ENCODE measurements around the gene PLCZ1. TPM values are rescaled to one million over a fixed set of nuclear protein-coding genes. Genes with fewer than 3 reads are reported as not detected.
"Not testable (repeated sequence)": the region's sequence is repeated elsewhere in the genome, so short reads cannot be mapped to it uniquely, and the experiment has no call there.

The PLCZ1 gene, protein sequence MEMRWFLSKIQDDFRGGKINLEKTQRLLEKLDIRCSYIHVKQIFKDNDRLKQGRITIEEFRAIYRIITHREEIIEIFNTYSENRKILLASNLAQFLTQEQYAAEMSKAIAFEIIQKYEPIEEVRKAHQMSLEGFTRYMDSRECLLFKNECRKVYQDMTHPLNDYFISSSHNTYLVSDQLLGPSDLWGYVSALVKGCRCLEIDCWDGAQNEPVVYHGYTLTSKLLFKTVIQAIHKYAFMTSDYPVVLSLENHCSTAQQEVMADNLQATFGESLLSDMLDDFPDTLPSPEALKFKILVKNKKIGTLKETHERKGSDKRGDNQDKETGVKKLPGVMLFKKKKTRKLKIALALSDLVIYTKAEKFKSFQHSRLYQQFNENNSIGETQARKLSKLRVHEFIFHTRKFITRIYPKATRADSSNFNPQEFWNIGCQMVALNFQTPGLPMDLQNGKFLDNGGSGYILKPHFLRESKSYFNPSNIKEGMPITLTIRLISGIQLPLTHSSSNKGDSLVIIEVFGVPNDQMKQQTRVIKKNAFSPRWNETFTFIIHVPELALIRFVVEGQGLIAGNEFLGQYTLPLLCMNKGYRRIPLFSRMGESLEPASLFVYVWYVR
- 1.3 TPM for polyA plus RNA-seq (ENCODE audit: insufficient read length)
- long read RNA-seq, donor 1: 0 reads
- long read RNA-seq, donor 2: 0 reads
- long read RNA-seq, donor 3: 0 reads
- long read RNA-seq, donor 4: 0 reads
- long read RNA-seq, donor 5: 0 reads
- long read RNA-seq, donor 6: 0 reads
- long read RNA-seq, donor 7: 0 reads
- long read RNA-seq, donor 8: 0 reads

DNA sequence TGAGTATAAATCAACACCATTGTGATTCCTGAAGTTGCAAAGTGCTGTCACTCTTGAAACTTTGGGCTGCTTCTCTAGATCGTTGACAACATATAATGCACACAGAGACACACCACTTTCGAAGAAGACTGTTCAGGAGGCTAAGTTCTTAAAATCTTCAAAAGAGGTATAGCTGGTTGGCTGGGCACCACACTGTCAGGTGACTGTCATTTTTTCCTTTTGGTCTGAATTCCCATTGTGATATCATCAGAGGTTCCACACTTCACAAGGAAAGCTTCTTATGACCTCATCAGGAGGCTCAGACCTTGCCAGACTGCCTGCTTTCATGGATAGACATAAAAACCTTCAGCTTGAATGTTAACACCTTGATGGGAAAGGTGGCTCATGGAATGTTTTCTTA, at the start of gene PLCZ1, which contains the start of gene CAPZA3:
Gene PLCZ1, minus strand, starts transcription at position 194 of the 400 bp plus-strand sequence. CDS start 641 bp downstream, outside the sequence.
Gene CAPZA3, plus strand, starts transcription at position 301 of the 400 bp plus-strand sequence. CDS start 150 bp downstream, outside the sequence.
- DNase-seq: no peak

DNA sequence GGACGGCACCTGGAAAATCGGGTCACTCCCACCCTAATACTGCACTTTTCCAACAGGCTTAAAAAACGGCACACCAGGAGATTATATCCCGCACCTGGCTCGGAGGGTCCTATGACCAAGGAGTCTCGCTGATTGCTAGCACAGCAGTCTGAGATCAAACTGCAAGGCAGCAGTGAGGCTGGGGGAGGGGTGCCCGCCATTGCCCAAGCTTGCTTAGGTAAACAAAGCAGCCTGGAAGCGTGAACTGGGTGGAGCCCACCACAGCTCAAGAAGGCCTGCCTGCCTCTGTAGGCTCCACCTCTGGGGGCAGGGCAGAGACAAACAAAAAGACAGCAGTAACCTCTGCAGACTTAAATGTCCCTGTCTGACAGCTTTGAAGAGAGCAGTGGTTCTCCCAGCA, 47.7 kb upstream of the PLCZ1 start:
- not testable (repeated sequence) for DNase-seq

DNA sequence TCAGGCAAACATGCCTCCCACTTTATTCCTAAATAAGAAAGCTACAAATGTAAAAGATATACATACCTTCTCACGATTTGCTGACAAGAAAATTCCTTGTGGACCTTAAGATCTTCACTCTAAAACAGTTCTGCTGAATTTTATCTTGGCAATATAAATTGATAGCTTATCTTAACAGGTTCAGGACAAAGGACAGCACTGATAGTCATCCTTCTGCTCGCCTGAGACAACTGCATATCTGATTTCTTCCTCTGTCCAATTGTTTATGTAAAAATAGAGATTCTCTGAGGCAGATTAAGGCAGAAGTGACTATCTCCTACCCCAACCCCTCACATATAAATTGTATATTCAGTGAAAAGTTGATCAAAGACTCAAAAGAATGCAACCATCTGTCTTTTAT, 45.0 kb upstream of the PLCZ1 start:
- DNase-seq: no peak

DNA sequence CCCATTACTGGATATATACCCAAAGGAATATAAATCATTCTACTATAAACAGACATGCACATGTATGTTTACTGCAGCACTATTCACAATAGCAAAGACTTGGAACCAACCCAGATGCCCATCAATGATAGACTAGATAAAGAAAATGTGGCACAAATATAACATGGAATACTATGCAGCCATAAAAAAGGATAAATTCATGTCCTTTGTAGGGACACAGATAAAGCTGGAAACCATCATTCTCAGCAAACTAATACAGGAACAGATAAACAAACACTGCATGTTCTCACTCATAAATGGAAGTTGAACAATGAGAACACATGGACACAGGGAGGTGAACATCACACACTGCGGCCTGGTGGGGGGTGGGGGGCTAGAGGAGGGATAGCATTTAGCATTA, 28.7 kb upstream of the PLCZ1 start:
- DNase-seq: not testable (repeated sequence)

DNA sequence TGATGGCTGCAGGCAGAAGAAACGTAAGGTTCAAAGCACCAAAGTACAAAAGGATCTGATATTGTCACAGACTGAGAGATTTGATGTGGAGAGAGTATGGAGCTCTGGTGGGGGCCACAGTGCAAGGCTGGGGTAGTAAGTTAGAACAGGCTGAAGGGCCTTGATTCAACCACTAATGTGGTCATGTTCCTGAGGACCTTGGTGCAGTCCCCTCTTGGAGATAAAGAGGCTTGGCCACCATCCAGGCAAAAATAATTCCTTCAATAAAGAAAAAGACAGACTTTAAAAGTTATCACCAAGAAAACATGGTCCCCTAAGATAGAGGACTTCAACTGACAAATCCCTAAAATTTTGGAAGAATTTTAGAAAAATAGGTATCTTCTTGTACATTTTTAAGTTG, 17.5 kb upstream of the PLCZ1 start:
- DNase-seq: no peak

DNA sequence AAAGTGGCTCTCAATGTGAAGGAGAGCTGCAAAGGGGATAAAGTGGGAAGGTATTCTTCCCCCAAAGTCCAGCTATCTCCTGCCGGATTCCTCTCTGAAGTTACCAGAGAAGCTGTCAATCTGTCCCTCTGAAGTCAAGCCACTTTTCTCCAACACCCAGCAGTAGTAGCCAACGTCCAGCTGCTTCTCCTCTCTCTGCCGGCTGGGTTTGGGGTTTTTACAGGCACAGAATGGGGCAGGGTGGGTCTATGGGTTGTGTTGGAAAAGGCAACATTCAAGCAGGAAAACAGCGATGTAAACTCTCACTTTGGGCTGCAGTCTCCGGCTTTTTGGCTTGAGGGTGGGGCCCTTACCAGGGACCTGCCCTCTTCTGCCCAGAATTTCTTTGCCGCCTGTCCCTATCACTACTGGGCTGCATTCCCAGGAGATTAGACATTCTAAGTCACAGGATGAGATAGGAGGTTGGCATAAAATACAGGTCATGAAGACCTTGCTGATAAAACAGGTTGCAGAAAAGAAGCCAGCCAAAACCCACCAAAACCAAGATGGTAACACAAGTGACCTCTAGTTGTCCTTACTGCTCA, 16.4 kb upstream of the PLCZ1 start:
- no peak for DNase-seq

DNA sequence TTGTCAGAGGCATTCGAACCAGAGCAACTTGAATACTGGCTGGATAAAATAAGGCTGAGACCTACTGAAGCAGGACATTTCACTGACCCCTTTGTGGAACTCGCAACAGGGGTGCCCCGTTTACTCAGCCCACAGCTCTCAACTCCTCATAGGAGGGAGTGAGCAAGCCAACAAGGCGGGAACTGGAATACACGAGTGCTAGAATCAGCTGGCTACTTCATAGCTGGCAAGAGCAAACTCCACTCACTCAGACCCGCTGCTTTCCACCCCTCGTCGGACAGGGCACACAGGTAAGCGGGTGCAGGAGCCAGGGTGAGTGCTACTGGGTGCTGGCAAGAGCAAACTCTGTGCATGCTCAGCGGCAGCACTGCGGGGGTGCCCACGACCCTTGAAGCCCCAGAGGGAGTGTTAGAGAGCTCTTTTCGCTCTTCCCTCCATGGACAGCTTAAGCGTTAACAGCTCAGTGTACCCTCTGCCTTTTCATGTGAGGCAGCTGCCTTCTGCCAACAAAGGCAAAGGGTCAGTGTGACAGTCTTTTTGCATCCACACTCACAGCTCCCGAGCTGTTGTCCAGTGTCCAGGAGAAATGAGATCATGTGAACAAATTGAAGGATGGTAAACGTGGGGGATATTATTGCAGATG, 15.8 kb upstream of the PLCZ1 start:
- no peak for DNase-seq

DNA sequence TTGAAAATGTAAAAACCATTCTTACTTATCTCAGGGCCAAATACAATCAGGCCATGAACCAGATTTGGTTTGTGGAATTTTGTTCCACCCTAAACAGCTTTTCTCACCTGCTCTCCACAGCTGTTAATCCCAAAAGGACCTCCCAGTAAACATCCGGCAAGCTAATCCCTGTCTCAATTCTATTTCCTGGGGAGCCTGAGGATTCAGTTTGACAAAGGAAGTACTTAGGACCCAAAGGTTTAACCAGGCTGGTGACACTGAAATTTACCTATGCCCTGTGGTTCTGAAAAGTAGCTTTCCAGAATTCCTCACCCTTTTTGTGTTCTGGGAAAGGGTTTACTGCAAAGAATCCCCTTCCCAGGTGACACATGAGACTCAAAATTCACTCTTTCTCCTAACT, 15.1 kb upstream of the PLCZ1 start:
- no peak for DNase-seq

DNA sequence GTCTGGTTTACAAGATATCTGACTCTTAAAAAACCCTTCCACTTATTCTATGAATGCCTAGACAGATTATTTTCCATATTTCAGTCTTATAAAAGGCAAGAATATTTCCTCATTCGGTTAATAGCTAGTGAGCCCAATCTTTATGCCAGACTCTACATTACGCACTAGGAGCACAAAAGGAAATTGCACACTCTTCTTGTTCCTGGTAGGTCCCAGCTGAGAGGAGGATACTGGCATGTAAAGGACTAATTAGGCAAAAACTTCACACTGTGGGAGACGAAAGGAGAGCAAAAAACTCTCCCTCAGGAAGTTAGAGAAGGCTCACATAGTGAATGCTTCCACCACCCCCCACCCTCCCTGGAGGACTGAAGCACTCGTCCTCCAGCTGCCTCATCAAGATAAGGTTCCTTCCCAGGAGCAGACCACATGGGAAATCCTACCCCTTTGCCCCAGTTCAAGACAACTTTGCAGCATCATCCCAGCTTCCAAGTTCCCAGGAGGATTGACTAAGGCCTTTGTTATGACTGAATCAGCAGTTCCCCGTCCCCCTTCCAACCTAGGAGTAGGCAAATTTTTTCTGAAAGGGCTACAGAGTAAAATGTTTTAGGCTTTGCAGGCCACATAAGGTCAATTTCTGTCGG, 14.6 kb upstream of the PLCZ1 start:
- no peak for DNase-seq

DNA sequence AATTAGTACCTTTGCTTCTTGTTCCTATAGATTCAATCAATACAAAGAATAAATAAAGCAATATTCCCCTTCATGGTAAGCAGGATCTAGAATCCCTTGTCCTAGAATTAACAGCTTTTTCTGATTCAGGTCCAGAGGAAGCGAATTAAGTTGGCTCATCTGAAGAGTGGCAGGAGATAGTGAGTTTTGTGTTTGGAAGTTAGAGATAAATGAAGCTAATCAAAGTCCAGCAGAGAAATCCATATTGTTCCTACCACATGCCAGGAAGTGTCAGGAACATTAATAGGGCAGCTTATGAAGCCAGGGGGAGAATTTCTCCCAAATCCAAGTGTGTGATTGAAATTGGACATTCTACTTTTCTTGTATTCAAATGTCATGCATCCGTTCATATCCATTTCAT, 14.1 kb upstream of the PLCZ1 start:
- DNase-seq: no peak

DNA sequence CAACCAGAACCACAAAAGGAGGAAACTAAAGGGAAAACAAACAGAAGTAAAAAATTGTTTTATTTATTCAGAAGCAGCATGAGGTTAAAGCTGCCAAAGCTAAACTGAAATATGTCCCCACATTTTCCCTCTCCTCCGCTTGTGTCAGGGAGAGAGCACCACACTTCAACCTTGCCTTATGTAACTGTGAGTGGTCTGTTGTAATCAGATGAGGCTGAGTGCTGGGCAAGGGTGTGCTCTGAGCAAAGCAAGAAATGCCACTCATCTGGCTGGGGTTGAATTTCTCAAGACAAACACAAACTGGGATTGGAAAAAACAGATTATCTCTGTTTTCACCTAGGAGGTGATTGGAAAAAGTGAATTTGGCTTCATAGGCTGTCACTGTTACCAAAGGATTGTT, 12.3 kb upstream of the PLCZ1 start:
- no peak for DNase-seq

DNA sequence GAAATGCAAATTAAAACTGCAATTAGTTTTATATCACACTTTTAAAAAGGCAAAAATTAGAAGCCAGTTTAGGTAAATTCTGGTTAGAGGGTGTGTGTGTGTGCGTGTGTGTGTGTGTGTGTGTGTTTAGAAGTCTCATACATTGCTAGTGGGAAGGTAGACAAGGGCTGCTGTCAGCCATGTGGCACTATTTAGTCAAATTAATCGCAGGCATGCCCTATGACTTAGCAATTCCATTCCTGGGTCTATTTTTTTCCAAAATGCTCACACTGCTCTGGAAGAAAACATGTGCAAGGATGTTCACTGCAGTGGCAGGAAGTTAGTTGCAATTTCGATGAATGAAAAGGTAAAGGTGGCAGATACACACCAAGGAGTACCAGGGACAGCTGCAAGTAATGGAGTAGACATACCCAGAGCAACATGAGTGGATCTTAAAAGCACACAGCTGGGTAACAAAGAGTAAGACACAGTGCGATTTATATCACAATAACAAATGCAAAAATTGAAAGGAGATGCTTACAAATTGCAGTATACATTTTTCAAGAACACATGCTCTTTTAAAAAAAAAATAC, 11.7 kb upstream of the PLCZ1 start:
- DNase-seq: no peak

DNA sequence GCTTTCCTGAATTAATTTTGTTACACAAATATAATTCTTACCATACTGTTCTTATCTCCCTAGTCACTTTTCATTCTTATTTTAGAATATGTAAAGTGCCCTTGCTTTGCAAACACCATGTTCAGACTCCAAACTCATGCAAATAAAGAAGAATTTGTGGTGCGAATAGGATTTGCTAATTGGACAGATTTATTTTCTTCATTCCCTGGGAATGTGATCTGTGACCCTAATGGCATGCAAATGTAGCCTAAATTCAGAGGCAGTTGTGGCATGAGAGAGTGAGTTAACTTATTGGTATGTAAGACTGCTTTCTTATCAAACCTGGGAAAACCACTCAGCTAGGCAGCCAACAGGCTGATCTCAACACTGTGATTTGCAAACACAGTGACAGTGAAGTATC, 10.1 kb upstream of the PLCZ1 start:
- DNase-seq: no peak

DNA sequence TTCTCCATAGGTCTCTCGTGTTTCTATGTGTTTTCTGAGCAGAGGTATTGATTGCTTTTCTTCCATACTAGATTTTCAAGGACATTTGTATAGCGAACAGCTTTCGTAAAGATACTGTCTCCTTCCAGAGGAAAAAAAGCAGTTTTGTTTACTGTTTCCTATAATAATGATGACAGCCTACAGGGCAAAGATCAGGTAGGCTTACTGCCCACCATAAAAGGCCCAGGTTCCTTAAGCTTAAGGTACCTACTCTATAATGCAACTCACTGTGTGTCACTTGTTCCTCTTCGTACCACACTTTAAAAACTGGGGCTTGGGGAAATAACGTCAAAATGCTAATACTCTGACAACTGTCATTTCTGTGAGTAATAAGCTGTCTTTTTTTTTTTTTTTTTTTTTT, 6.7 kb downstream of the PLCZ1 start:
- no peak for DNase-seq

DNA sequence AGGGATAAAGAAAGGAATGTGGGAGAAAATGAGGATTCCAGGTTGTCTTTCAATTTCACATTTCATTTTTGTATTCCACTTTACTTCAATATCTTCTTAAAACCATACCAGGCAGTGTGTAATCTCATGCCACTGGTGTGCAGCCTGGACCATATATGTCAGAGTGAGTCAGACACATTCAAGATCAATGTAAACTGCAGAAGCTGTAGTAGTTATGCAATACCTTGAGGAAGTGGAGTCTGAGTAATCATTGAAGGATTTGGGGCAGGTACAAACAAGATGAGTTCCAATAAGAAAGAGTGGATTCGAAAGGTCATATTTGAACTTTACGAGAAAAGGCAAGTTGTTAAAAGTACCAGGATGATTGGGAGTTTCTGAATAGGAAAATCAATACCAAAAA, 14.1 kb downstream of the PLCZ1 start:
- DNase-seq: no peak

DNA sequence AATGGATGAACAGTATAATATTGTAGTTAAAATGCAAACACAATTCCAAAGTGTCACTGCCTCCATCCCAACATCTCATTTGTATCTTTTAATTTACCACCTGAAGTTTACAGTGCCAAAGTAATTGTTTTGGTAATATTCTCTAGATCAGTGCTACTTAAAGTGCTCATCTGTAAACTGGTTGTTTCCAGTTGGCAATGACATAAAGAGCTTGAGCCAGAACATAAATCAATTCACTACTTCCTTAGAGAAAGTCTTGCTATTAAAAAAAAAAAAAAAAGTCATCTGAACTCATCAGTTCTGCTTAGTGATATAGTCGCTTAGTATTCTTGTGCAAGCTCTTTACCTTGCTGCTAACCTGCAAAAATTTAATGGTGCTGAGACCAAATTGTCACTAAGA, 16.4 kb downstream of the PLCZ1 start:
- DNase-seq: no peak

DNA sequence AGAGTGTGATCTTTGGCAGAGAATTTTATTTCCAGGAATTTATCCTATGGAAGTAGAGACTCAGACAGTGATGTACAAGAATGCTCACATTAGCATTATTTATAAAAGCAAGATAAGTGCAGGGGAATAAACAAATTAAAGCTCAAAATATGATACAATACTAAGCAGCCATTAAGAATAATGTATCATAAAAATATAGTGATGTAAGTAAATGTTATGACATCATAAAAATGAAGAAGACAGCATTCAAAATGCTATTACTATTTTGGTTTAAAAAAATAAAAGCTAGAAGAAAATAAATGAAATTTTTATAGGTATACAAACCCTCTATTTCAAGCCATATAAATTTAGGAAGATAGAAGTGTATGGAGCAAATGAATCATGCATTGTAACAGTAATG, 17.1 kb downstream of the PLCZ1 start:
- DNase-seq: no peak

DNA sequence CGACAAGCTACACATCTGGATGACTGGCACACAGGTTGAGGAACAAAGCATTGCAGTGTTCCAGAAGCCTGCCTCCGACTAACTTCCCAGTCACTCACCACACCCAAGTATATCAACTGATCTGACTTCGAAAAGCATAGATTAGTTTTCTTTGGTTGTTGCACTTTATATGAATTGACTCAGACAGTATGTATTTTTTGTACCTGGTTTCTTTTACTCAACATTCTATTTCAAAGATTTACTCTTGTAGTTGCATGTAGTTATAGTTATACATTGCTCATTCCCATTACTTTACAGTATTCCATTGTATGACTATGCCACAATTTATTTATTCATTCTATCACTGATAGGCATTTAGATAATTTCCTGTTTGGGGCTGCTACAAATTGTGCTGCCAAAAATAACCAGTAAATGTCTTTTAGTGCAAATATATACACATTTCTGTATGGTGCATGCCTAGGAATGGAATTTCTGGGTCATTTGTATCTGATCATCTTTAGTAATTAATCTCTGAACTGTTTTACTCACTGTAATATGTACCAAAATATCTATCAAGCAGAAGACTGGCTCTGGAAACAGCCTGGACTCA, 17.8 kb downstream of the PLCZ1 start:
- DNase-seq: no peak

DNA sequence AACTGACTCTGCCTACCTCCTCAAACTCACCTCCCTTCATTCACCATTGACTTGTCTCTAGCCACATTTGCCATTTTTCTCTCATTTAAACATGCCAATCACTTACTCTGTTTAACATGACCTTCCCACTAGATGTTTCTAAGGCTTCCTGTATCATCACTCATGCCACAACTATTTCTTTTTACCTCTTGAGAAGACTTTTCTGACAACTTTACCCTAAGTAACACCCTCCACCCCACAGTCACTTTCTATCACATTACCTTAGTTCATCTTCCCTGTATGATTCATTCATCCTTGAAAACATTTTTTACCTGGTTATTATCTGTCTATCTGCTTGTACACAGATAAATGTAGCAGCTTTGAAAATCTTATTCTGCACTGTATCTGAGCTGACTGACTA, 19.4 kb downstream of the PLCZ1 start:
- no peak for DNase-seq

DNA sequence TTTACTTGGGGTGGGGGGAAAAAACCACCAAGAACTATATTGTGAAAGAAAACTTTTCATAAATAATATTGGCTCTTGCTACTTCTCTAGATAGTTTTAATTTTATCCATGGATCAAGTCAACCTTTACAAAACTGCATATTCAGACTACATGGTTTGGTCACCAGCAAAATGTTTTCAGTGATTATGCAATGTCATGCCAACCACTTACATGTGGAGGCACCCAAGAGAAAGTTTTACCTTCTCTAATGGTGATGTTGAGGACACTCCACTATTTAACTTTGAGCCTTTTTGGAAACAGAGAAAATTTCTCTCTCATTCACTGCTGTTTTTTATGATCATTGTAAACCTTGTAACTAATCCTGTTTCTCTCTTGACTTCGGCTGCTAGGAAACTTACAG, 21.6 kb downstream of the PLCZ1 start:
- DNase-seq: no peak

DNA sequence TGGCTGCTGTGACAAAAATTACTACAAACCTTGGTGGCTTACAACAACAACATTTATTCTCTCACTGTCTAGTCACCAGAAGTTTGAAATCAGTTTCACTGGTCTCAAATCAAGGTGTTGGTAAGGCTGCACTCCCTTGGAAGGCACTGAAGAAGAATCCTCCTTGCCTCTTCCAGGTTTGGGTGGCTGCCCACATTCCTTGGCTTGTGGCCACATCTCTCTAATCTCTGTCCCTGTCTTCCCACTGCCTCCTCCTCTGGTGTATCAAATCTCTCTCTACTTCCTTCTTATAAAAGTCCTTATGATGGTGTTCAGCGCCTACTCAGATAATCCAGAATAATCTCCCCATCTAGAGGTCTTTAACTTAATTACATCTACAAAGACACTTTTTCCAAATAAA, 31.0 kb downstream of the PLCZ1 start:
- no peak for DNase-seq

Data from left kidney (tissue), 8 donors.